ENCODE results near the gene CD55. TPM values are rescaled to one million over a fixed set of nuclear protein-coding genes. Genes with fewer than 3 reads are reported as not detected.
A peak's percentile ranks its signal among the peaks of the same experiment; 100 is the strongest.

The CD55 gene
- total and polyA plus RNA-seq, 2 donors (not counting 1 experiment from before 2014, with no cell fraction given): 46.1 to 77.7 TPM

DNA sequence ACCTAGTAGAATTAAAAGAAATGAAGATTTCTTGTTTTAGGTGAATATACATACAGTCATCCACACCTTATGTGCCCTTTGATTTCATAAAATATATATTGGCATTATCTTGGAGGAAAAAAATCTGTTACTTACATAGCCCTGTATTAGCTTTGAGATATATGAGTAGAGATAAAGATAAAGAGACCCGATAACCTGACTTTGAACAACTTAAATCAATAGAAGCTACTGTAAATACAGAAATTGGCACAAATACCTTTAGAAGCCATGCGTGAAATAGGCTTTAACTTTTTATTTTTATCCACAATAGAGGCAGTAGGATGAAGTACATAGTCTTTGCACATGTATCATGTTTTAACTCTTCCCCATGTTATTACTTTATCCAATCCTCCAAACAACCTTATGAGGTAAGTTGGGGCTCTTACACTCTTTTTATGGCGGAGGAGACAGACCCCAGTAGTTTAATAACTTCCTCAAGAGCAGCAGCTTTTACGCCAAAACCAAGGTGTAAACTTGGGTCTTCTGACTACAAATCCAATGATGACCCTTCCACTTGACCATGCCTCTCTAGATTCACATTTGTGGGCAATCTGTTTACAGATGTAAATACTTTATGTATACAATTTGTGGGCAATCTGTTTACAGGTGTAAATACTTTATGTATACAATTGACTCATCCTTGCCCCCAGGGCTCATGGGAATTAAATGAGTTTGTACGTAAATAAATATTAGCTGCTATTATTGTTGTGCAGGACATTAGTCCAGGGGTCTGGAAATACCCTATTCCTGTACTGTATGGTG is 2.1 kb downstream of the CD55 start:
- H3K36me3 ChIP-seq (ENCODE audit: control insufficient read depth, insufficient read depth, low read length): no peaks in the 10 kb centered on the region
- no peak overlapping the region for H2AFZ ChIP-seq (ENCODE audit: low read length)
- no peak overlapping the region for H3K9ac ChIP-seq (ENCODE audit: insufficient read depth, low read length)
- no peak overlapping the region for H3K27ac ChIP-seq (ENCODE audit: insufficient read depth, low read length)
- H3K4me1 ChIP-seq (ENCODE audit: control insufficient read depth, extremely low read depth, insufficient read depth, low read length): peaks cover 2% of the 10 kb centered on the region
- no peak overlapping the region for H3K4me2 ChIP-seq (ENCODE audit: extremely low read depth, insufficient read depth, low read length)
- H4K20me1 ChIP-seq (ENCODE audit: control insufficient read depth, extremely low read depth, insufficient read depth, low read length): no peaks in the 10 kb centered on the region
- no peaks in the 10 kb centered on the region for H3K27me3 ChIP-seq (ENCODE audit: control insufficient read depth, insufficient read depth, low read length)
- H3K79me2 ChIP-seq (ENCODE audit: control insufficient read depth, insufficient read depth, low read length): peaks cover 5% of the 10 kb centered on the region
- TF ChIP-seq EZH2 (IDR thresholded peaks at IDR 0.05; ENCODE audit: low read length, missing control alignments): no peak
- TF ChIP-seq, protein P1, sequence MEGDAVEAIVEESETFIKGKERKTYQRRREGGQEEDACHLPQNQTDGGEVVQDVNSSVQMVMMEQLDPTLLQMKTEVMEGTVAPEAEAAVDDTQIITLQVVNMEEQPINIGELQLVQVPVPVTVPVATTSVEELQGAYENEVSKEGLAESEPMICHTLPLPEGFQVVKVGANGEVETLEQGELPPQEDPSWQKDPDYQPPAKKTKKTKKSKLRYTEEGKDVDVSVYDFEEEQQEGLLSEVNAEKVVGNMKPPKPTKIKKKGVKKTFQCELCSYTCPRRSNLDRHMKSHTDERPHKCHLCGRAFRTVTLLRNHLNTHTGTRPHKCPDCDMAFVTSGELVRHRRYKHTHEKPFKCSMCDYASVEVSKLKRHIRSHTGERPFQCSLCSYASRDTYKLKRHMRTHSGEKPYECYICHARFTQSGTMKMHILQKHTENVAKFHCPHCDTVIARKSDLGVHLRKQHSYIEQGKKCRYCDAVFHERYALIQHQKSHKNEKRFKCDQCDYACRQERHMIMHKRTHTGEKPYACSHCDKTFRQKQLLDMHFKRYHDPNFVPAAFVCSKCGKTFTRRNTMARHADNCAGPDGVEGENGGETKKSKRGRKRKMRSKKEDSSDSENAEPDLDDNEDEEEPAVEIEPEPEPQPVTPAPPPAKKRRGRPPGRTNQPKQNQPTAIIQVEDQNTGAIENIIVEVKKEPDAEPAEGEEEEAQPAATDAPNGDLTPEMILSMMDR (conservative IDR thresholded peaks at IDR 0.05 in 1 of 2, IDR thresholded peaks at IDR 0.05 in 1 of 2; ENCODE audit: low read depth in 1 of 2, low read length in 2 of 2): no peak
- no peaks in the 10 kb centered on the region for H3K9me3 ChIP-seq (ENCODE audit: control insufficient read depth, insufficient read depth, low read depth, low read length)
- DNase-seq (ENCODE audit: low read depth in 2 of 2): no peak
- H3K4me3 ChIP-seq (replicated peaks in 1 of 4; ENCODE audit: control extremely low read depth in 1 of 4, insufficient read depth in 1 of 4, low read depth in 3 of 4, low read length in 4 of 4): no peak overlapping the region

DNA sequence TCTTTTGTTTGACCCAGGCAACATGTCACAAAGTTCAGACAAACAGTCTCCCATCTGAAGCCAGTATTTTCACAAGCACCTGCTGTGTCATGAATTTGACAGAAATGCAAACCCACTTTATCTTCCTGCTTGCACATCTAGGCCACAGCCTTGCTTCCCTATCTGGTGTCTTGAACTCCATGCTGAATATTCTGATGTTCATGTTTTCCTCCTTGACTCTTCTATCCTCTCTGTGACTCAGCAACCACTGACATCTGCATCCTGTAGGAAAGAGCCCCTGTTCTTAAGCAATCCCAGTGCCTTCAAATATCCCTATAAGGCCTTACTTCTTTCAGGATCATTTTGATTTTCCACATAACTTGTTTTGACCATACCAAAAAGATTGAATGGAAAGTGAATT is 6.5 kb downstream of the CD55 start:
- H3K79me2 ChIP-seq (ENCODE audit: control insufficient read depth, insufficient read depth, low read length): no peaks in the 10 kb centered on the region
- H3K9ac ChIP-seq (ENCODE audit: insufficient read depth, low read length): no peak overlapping the region
- H3K4me3 ChIP-seq (replicated peaks in 1 of 4; ENCODE audit: control extremely low read depth in 1 of 4, insufficient read depth in 1 of 4, low read depth in 3 of 4, low read length in 4 of 4): no peak overlapping the region
- H3K36me3 ChIP-seq (ENCODE audit: control insufficient read depth, insufficient read depth, low read length): peaks cover 4% of the 10 kb centered on the region
- H3K4me1 ChIP-seq (ENCODE audit: control insufficient read depth, extremely low read depth, insufficient read depth, low read length): peaks cover 2% of the 10 kb centered on the region
- H3K9me3 ChIP-seq (ENCODE audit: control insufficient read depth, insufficient read depth, low read depth, low read length): no peaks in the 10 kb centered on the region
- no peak overlapping the region for H2AFZ ChIP-seq (ENCODE audit: low read length)
- H3K27me3 ChIP-seq (ENCODE audit: control insufficient read depth, insufficient read depth, low read length): no peaks in the 10 kb centered on the region
- DNase-seq (ENCODE audit: low read depth in 2 of 2): peak; percentile 72 to 77
- H3K4me2 ChIP-seq (ENCODE audit: extremely low read depth, insufficient read depth, low read length): no peak overlapping the region
- TF ChIP-seq EZH2 (IDR thresholded peaks at IDR 0.05; ENCODE audit: low read length, missing control alignments): no peak
- TF ChIP-seq, protein P1 (conservative IDR thresholded peaks at IDR 0.05 in 1 of 2, IDR thresholded peaks at IDR 0.05 in 1 of 2; ENCODE audit: low read depth in 1 of 2, low read length in 2 of 2): no peak
- H4K20me1 ChIP-seq (ENCODE audit: control insufficient read depth, extremely low read depth, insufficient read depth, low read length): no peaks in the 10 kb centered on the region
- no peak overlapping the region for H3K27ac ChIP-seq (ENCODE audit: insufficient read depth, low read length)

DNA sequence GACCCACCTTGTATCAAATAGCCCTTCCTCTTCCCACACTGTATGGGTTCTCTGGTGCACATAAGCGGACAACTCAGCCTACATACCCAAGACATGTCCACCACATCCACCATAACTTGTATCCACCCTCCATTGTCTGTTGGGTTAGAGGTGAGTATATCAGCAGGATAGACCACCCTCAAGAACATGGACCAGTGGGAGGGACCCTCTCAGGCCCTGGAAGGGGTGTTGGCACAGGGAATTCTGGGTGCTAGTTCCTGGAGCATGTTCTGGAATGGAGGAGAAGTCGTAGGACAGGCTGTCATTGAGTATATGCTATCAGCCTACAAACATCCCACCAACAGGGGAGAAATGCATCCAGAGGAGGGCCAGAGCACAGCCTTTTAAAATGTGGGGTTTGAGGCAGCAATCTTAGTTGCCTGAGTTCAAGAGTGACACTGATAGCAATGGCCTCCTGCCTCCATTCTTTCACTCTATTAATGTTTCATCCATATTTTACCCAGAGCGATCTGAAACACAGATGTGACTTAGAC is 7.5 kb downstream of the CD55 start:
- no peaks in the 10 kb centered on the region for H3K9me3 ChIP-seq (ENCODE audit: control insufficient read depth, insufficient read depth, low read depth, low read length)
- H2AFZ ChIP-seq (ENCODE audit: low read length): no peak overlapping the region
- no peaks in the 10 kb centered on the region for H3K79me2 ChIP-seq (ENCODE audit: control insufficient read depth, insufficient read depth, low read length)
- no peaks in the 10 kb centered on the region for H4K20me1 ChIP-seq (ENCODE audit: control insufficient read depth, extremely low read depth, insufficient read depth, low read length)
- H3K4me1 ChIP-seq (ENCODE audit: control insufficient read depth, extremely low read depth, insufficient read depth, low read length): peaks cover 2% of the 10 kb centered on the region
- TF ChIP-seq, protein P1 (conservative IDR thresholded peaks at IDR 0.05 in 1 of 2, IDR thresholded peaks at IDR 0.05 in 1 of 2; ENCODE audit: low read depth in 1 of 2, low read length in 2 of 2): no peak
- no peak for TF ChIP-seq EZH2 (IDR thresholded peaks at IDR 0.05; ENCODE audit: low read length, missing control alignments)
- H3K27ac ChIP-seq (ENCODE audit: insufficient read depth, low read length): no peak overlapping the region
- H3K9ac ChIP-seq (ENCODE audit: insufficient read depth, low read length): no peak overlapping the region
- no peak overlapping the region for H3K4me3 ChIP-seq (replicated peaks in 1 of 4; ENCODE audit: control extremely low read depth in 1 of 4, insufficient read depth in 1 of 4, low read depth in 3 of 4, low read length in 4 of 4)
- H3K36me3 ChIP-seq (ENCODE audit: control insufficient read depth, insufficient read depth, low read length): peaks cover 4% of the 10 kb centered on the region
- DNase-seq (ENCODE audit: low read depth in 2 of 2): no peak
- H3K27me3 ChIP-seq (ENCODE audit: control insufficient read depth, insufficient read depth, low read length): no peaks in the 10 kb centered on the region
- H3K4me2 ChIP-seq (ENCODE audit: extremely low read depth, insufficient read depth, low read length): no peak overlapping the region

Measured in fibroblast of lung (primary cell).